ENCODE measurements around the gene CELF6.
"Not testable (repeated sequence)": the region's sequence is repeated elsewhere in the genome, so short reads cannot be mapped to it uniquely, and the experiment has no call there.

CELF6 gene

DNA sequence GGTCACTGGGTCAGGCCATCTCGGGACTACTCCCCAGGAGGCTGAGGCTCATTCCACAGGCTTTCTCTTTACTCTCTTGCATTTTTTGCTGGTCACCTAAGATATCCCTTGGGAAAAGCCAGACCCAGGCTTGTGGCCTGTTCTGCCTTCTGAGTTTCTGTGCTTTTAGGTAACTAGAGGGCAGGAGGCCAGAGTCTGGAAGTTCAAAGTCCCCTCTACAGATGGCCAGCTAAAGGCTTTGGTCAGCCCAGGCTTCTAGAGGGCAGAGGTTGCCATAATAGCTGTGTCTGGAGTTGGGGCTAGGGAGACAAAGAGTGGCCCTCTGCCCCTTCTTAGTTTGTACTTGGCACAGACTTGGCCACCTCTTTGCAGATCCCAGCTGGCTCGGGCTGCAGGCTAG, 39.2 kb downstream of the CELF6 start:
- H3K4me3 ChIP-seq (ENCODE audit: control insufficient read depth, low read depth, low read length), result no peak overlapping the region
- TF ChIP-seq, protein P1, sequence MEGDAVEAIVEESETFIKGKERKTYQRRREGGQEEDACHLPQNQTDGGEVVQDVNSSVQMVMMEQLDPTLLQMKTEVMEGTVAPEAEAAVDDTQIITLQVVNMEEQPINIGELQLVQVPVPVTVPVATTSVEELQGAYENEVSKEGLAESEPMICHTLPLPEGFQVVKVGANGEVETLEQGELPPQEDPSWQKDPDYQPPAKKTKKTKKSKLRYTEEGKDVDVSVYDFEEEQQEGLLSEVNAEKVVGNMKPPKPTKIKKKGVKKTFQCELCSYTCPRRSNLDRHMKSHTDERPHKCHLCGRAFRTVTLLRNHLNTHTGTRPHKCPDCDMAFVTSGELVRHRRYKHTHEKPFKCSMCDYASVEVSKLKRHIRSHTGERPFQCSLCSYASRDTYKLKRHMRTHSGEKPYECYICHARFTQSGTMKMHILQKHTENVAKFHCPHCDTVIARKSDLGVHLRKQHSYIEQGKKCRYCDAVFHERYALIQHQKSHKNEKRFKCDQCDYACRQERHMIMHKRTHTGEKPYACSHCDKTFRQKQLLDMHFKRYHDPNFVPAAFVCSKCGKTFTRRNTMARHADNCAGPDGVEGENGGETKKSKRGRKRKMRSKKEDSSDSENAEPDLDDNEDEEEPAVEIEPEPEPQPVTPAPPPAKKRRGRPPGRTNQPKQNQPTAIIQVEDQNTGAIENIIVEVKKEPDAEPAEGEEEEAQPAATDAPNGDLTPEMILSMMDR (IDR thresholded peaks at IDR 0.05; ENCODE audit: control insufficient read depth, insufficient read depth, low read depth, low read length, missing control alignments), result no peak
- DNase-seq (ENCODE audit: low read depth), result no peak

DNA sequence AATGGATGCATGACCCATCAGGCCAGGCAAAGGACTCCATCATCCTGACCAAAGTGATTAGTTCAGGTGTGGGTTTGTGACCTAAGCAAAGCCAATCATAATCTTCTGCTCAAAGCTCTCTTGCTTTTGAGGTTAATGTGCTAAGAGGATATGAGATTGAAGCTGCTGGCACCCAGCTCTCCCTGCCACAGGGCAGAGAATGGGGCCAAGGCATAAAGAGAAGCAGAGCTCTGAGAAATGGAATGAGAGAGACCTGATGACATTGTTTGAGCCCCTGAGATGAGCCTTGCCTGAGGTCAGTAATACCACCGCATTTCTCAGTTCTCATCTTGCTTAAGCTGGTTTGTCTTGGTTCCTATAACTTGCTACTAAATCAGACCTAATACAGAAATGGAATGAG, 41.2 kb downstream of the CELF6 start:
- no peak for DNase-seq (ENCODE audit: low read depth)
- TF ChIP-seq, protein P1 (IDR thresholded peaks at IDR 0.05; ENCODE audit: control insufficient read depth, insufficient read depth, low read depth, low read length, missing control alignments), result no peak
- no peak overlapping the region for H3K4me3 ChIP-seq (ENCODE audit: control insufficient read depth, low read depth, low read length)

DNA sequence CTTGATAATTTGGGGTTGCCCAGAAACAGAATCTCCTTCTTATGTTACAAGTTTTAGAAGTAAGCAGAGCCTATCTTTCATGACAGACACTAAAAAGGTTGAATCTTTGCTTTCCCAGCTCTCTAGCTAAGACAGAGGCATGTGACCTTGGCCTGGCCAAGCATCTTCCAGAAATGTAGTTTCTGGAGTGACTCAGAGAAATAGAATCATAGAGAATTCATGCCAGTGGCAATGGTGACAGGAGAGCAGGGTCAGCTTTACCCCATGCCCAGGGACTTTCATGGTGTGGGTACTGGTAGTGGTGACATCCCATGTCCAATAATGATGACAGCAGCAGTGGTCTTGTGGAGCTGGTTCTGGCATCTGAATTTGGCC, 43.6 kb downstream of the CELF6 start:
- H3K4me3 ChIP-seq (ENCODE audit: control insufficient read depth, low read depth, low read length), result no peak overlapping the region
- TF ChIP-seq, protein P1 (IDR thresholded peaks at IDR 0.05; ENCODE audit: control insufficient read depth, insufficient read depth, low read depth, low read length, missing control alignments), result no peak
- no peak for DNase-seq (ENCODE audit: low read depth)

DNA sequence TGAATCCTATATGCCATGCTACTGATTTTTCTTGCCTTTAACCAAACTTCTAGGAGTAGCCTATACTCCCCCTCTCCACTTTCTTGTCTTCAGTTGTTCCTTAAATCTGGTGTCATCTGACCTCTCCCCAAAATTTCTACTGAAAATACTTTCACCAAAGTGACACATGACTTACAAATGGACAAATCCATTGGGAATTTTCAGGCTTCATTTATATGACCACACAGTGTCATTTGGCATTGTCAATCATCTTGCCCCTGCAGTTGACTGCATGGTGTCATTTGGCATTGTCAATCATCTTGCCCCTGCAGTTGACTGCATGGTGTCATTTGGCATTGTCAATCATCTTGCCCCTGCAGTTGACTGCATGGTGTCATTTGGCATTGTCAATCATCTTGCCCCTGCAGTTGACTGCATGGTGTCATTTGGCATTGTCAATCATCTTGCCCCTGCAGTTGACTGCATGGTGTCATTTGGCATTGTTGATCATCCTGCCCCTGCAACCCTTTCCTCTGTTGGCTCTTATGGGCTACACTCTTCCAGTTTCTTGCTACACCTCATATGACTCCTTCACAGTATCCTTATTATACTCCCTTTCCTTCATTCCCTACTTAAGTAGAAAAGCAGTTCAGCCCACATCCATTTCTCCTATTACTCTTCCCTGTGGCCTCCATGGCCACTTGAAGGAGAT, 44.2 kb downstream of the CELF6 start:
- DNase-seq (ENCODE audit: low read depth), result not testable (repeated sequence)

DNA sequence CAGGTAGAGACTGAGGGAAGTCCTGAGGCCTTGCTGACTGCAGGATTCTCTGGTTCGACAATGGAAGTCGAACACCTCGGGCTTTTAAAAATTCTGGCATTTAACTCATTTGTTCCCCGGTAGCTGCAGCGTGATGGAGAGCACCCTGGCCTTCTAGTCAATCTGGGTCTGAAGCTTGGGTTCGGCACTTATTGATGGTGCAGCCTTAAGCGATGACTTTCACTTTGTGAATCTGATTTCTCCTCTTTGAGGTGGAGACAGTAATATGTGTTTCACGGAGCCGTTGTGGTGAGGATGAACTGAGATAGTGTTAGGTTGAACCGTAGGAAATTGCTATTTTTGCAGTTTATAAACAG, 47.0 kb downstream of the CELF6 start:
- TF ChIP-seq, protein P1 (IDR thresholded peaks at IDR 0.05; ENCODE audit: control insufficient read depth, insufficient read depth, low read depth, low read length, missing control alignments), result no peak
- H3K4me3 ChIP-seq (ENCODE audit: control insufficient read depth, low read depth, low read length), result peak overlapping the region; percentile 40

More for the DNA sequence above, 44.2 kb downstream of the CELF6 start:
- not testable (repeated sequence) for H3K4me3 ChIP-seq (ENCODE audit: control insufficient read depth, low read depth, low read length)

DNA sequence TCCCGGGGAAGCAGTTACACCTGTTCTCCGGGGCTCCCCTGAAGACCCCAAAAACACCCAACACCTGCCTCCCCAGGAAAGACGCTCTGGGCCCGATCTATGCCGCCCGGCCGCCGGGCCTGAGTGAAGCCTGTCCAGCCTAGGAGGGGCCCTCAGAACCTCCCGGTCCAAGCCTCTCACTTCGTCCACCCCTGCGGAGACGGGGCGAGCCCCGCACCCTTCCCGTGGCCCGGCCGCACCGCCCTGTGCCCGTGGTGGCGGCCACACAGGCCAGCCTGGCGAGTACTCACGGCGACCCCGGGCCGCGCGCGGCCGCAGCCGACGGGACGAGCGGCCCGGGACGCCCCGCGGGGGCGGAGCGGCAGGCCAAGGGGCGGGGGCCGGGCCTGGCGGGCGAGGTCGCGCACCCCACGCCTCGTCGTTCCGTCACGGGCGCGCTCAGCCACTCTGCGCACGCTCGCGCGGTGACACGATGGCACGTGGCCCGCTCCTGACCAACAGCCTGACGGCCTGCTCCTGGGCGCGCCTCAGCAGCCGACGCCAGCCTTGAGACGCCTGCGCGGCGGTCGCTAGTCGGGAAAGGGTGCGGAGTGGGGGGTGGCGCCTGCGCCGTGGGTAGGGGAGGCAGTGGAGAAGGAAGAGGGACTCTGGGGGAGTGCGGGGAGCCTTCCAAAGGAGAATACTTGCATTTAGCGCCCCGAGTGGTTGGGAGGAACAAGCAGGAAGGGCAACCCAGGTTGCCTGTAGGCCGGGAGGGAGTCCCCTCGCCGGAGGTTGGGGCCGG, 47.6 kb downstream of the CELF6 start, which contains the start of gene PARP6:
Gene PARP6 (minus strand): TSS at position 342 of the 784 bp plus-strand sequence. CDS start 5,077 bp downstream, outside the sequence.
- TF ChIP-seq, protein P1 (IDR thresholded peaks at IDR 0.05; ENCODE audit: control insufficient read depth, insufficient read depth, low read depth, low read length, missing control alignments), result peak; percentile 73
- DNase-seq (ENCODE audit: low read depth), result peak; percentile 90
- peak within 1 kb of the TSS; percentile 66 for H3K4me3 ChIP-seq (ENCODE audit: control insufficient read depth, low read depth, low read length)

More for the DNA sequence above, 47.0 kb downstream of the CELF6 start:
- DNase-seq (ENCODE audit: low read depth), result no peak

DNA sequence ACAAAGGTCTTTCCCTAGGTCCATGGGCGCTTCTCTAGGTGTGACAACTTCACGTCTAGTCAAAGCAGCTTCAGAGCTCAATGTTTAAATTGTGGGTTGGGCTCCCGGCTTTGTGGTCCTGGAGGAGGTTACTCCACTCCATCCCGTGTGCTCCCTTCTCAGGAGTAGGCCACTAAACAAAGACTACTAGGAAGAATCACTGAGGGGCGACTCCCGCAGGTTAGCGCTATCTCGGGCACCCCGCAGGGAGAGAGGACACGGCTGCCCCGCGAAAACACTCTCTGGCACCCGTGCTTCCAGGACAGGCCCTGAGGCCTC, 48.1 kb downstream of the CELF6 start:
- peak overlapping the region; percentile 66 for H3K4me3 ChIP-seq (ENCODE audit: control insufficient read depth, low read depth, low read length)
- no peak for DNase-seq (ENCODE audit: low read depth)
- TF ChIP-seq, protein P1 (IDR thresholded peaks at IDR 0.05; ENCODE audit: control insufficient read depth, insufficient read depth, low read depth, low read length, missing control alignments), result no peak

All from AG09309 (cell line).